ENCODE measurements around the gene CRYBB1.

Gene CRYBB1

GRCh38 chr22:26599505-26599904 is 18.3 kb downstream of the CRYBB1 start:
- Histone ChIP-seq H3K9me3 (no peaks in the 10 kb centered on the region), H3K4me3 (ENCODE audit: low read depth, low read length) (no peak overlapping the region), H3K27me3 (no peaks in the 10 kb centered on the region), H3K36me3 (no peaks in the 10 kb centered on the region), H3K4me1 (peaks cover 6% of the 10 kb centered on the region; the same call in 1 of the 2 replicates)
- TF ChIP-seq CTCF (IDR thresholded peaks at IDR 0.05; ENCODE audit: low read depth, low read length), result no peak
- DNase-seq, result peak; percentile 64

GRCh38 chr22:26597480-26597879 is 20.3 kb downstream of the CRYBB1 start:
- no peak for DNase-seq
- no peaks in the 10 kb centered on the region for H3K9me3 ChIP-seq
- no peak for TF ChIP-seq CTCF (IDR thresholded peaks at IDR 0.05; ENCODE audit: low read depth, low read length)

GRCh38 chr22:26597026-26597425 is 20.8 kb downstream of the CRYBB1 start:
- H3K27me3 ChIP-seq, result no peaks in the 10 kb centered on the region
- TF ChIP-seq CTCF (IDR thresholded peaks at IDR 0.05; ENCODE audit: low read depth, low read length), result no peak
- H3K9me3 ChIP-seq, result no peaks in the 10 kb centered on the region
- peaks cover 6% of the 10 kb centered on the region; the same call in 1 of the 2 replicates for H3K4me1 ChIP-seq
- H3K36me3 ChIP-seq, result no peaks in the 10 kb centered on the region
- no peak for DNase-seq
- H3K4me3 ChIP-seq (ENCODE audit: low read depth, low read length), result no peak overlapping the region

More at GRCh38 chr22:26597480-26597879, 20.3 kb downstream of the CRYBB1 start:
- H3K27me3 ChIP-seq, result no peaks in the 10 kb centered on the region
- peaks cover 6% of the 10 kb centered on the region; the same call in 1 of the 2 replicates for H3K4me1 ChIP-seq
- no peak overlapping the region for H3K4me3 ChIP-seq (ENCODE audit: low read depth, low read length)
- no peaks in the 10 kb centered on the region for H3K36me3 ChIP-seq

- DNase-seq, result no peak
- Histone ChIP-seq H3K36me3 (no peaks in the 10 kb centered on the region), H3K4me1 (no peaks in the 10 kb centered on the region), H3K4me3 (ENCODE audit: low read depth, low read length) (no peak overlapping the region), H3K27me3 (no peaks in the 10 kb centered on the region), H3K9me3 (no peaks in the 10 kb centered on the region)
- TF ChIP-seq CTCF (IDR thresholded peaks at IDR 0.05; ENCODE audit: low read depth, low read length), result no peak
Observed at GRCh38 chr22:26593763-26594162, 24.1 kb downstream of the CRYBB1 start.

GRCh38 chr22:26592421-26592891 is 25.4 kb downstream of the CRYBB1 start:
- no peaks in the 10 kb centered on the region for H3K4me1 ChIP-seq
- H3K4me3 ChIP-seq (ENCODE audit: low read depth, low read length), result no peak overlapping the region
- DNase-seq, result no peak
- no peaks in the 10 kb centered on the region for H3K9me3 ChIP-seq
- TF ChIP-seq CTCF (IDR thresholded peaks at IDR 0.05; ENCODE audit: low read depth, low read length), result no peak
- no peaks in the 10 kb centered on the region for H3K36me3 ChIP-seq
- no peaks in the 10 kb centered on the region for H3K27me3 ChIP-seq

- no peaks in the 10 kb centered on the region for H3K4me1 ChIP-seq
- DNase-seq, result peak; percentile 85
- no peaks in the 10 kb centered on the region for H3K9me3 ChIP-seq
Observed at GRCh38 chr22:26589845-26590736, 27.7 kb downstream of the CRYBB1 start, which contains the start of gene TPST2. Gene TPST2 (minus strand): TSS chr22:26590132. CDS start chr22:26541630, 48,502 bp downstream.

More at GRCh38 chr22:26589845-26590736, 27.7 kb downstream of the CRYBB1 start, which contains the start of gene TPST2:
- H3K4me3 ChIP-seq (ENCODE audit: low read depth, low read length), result peak within 1 kb of the TSS; percentile 83
- H3K36me3 ChIP-seq, result no peaks in the 10 kb centered on the region
- TF ChIP-seq CTCF (IDR thresholded peaks at IDR 0.05; ENCODE audit: low read depth, low read length), result no peak
- no peaks in the 10 kb centered on the region for H3K27me3 ChIP-seq

Measured in BE2C (cell line).